GM21717 (cell line): ENCODE results near the gene TESK1.
A peak's percentile ranks its signal among the peaks of the same experiment; 100 is the strongest.
"Not testable (repeated sequence)": the region's sequence is repeated elsewhere in the genome, so short reads cannot be mapped to it uniquely, and the experiment has no call there.

Experiments used
- ATAC-seq: cut with Tn5 transposase; IDR thresholded peaks from one replicate; pipeline ENCODE4 v1.9.1; 2021; ENCODE audit warnings: mild to moderate bottlenecking, moderate library complexity; ENCODE audit not compliant: unreplicated experiment

The TESK1 gene

DNA sequence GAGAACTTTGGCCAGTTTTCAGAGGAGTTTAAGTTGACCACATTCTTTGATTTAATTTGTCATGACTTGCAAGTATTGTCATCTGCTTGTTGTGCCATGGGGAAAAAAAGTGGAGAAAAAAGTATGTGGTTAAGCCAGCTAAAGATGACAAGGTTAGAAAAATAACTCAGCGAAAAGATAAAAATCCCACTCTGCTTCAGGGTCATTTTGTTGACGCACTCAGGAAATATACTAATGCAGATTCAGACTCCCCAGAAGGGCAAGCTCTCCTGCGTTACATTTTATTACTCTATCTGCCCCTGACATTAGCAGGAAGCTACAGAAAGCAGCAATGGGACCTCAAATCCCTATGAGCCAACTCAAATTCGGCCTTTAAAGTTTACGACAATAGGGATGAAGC lies 27.6 kb upstream of the TESK1 start:
- no peak for ATAC-seq

DNA sequence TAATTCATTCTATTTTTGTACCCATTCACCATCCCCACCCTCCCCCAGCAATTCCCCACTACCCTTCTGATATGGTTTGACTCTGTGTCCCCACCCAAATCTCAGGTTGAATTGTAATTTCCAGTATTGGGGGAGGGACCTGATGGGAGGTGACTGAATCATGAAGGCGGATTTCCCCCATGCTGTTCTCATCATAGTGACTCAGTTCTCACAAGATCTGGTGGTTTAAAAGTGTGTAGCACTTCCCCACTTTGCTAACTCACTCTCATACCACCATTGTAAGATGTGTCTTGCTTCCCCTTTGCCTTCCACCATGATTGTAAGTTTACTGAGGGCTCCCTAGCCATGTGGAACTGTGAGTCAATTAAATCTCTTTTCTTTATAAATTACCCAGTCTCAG lies 25.9 kb upstream of the TESK1 start:
- ATAC-seq: no peak

DNA sequence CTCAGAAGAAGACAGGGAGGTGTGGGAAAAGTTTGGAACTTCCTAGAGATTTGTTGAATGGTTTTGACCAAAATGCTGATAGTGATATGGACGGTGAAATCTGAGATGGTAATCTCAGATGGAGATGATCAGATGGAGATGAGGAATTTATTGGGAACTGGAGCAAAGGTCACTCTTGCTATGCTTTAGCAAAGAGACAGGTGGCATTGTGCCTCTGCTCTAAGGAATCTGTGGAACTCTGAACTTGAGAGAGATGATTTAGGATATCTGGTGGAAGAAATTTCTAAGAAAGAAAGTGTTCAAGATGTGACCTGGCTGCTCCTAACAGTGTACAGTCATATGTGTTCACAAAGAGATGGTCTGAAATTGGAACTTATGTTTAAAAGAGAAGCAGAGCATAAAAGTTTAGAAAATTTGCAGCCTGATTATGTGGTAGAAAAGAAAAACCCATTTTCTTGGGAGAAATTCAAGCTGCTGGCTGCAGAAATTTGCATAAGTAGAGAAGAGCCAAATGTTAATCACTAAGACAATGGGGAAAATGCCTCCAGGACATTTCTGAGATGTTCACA lies 25.3 kb upstream of the TESK1 start:
- not testable (repeated sequence) for ATAC-seq

DNA sequence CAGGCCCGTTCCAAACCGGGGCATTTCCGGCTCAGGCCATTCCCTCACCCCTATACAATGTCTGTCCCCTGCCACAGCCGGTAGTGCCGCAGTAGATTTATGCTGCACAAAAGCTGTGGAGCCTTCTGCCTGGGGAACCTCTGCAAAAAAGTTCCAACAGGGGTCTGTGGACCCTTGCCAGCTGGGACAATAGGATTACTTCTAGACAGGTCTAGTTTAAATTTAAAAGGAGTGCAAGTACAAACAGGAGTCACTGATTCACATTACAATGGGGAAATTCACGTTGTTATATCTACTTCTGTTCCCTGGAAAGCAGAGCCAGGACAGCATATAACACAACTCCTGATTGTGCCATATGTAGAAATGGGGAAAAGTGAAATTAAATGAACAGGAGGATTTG lies 21.5 kb upstream of the TESK1 start:
- not testable (repeated sequence) for ATAC-seq

DNA sequence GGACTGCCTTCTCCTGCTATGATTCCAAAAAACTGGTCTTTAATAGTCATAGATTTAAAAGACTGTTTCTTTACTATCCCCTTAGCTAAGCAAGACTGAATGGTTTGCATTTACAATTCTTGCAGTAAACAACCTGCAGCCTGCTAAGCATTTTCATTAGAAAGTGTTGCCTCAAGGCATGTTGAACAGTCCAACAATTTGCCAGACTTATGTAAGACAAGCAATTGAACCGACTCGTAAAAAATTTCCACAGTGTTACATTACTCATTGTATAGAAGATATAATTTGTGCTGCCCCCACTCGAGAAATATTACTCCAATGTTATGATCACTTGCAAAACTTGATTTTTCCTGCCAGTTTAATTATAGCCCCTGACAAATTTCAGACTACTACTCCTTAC lies 20.4 kb upstream of the TESK1 start:
- not testable (repeated sequence) for ATAC-seq

DNA sequence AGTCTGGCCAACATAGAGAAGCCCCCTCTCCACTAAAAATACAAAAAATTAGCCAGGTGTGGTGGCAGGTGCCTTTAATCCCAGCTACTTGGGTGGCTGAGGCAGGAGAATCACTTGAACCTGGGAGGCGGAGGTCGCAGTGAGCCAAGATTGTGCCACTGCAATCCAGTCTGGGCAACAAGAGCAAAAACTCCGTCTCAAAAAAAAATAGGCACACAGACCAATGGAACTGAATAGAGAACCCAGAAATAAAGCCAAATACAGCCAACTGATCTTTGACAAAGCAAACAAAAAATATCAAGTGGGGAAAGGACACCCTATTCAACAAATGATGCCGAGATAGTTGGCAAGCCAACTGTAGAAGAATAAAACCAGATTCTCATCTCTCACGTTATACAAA lies 16.6 kb upstream of the TESK1 start:
- not testable (repeated sequence) for ATAC-seq

DNA sequence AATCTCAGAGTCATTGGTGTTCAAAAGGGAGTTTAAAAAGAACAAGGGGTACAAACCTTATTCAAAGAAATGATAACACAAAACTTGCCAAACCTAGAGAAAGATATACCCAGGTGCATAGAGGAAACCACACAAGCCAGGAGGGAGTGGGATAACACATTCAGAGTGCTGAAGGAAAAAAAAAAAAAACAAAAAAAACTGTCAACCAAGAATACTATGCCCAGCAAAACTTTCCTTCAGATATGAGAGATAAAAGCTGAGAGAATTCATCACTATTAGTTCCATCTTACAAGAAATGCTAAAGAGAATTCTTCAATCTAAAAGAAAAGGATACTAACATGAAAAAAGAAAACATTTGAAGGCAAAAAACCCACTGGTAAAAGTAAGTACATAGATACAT lies 11.5 kb upstream of the TESK1 start:
- ATAC-seq: no peak

DNA sequence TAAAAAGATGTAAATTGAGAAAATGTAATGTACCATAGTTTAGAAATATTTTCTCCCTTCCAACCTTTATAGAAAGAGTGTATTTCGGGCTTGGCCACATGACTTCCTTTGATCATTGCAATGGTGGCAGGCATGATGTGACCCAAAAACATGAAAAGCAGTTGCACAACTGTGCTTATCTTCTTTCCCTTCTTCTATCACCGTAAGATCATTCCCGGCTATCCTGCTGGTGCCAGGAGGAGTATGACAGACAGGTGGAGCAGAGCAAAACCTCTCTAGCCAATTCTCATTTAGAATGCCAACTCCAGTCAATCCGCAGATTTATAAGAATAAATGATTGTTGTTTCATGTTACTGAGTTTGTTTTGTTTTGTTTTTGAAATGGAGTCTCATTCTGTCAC lies 10.6 kb upstream of the TESK1 start:
- no peak for ATAC-seq

DNA sequence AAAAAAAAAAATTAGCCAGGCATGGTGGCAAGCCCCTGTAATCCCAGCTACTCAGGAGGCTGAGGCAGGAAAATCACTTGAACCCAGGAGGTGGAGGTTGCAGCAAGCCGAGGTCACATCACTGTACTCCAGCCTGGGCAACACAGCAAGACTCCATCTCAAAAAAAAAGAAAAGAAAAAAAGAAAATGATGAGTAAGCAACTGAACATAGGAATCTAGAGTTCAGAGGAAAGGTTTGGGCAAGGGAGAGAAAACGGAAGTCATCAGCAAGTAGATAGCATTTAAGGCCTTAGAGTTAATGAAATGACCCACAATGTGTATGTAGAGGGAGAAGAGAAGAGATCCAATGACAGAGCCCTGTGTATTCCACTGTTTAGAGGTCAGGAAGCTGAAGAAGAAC lies 8.2 kb upstream of the TESK1 start:
- not testable (repeated sequence) for ATAC-seq

DNA sequence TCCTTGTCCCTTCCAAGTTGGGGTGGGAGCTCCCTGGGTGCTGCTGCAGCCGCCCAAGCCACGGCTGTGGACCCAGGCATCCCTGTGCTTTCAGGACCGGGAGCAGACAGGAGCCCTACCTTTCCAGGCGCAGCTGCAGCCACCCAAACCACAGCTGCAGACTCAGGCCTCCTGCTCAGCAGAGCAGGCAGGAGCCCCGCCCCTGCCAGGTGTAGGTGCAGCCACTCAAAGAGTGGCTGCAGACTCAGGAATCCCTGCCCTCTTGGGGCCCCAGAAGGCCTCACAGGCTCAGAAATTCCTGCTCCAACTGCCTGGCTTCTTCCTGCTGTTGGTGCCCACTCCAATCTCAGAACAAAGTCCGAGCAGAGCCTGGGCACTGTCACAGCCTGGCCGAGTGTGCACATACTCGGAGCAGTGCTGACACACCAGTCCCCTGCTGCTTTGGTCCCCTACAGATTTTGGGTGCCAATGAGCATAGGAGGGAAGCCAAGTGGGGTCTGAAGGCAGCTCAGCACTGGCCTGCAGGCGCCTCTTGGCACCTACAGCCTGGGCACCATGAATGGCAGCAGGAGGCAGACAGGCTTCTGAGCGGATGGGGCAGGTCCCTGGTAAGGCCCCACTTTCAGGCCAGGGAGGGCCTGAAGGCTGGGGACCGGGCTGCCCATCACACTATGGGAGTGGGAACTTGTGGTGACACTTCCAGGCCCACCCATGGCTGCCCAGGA lies 6.0 kb upstream of the TESK1 start:
- ATAC-seq: no peak

DNA sequence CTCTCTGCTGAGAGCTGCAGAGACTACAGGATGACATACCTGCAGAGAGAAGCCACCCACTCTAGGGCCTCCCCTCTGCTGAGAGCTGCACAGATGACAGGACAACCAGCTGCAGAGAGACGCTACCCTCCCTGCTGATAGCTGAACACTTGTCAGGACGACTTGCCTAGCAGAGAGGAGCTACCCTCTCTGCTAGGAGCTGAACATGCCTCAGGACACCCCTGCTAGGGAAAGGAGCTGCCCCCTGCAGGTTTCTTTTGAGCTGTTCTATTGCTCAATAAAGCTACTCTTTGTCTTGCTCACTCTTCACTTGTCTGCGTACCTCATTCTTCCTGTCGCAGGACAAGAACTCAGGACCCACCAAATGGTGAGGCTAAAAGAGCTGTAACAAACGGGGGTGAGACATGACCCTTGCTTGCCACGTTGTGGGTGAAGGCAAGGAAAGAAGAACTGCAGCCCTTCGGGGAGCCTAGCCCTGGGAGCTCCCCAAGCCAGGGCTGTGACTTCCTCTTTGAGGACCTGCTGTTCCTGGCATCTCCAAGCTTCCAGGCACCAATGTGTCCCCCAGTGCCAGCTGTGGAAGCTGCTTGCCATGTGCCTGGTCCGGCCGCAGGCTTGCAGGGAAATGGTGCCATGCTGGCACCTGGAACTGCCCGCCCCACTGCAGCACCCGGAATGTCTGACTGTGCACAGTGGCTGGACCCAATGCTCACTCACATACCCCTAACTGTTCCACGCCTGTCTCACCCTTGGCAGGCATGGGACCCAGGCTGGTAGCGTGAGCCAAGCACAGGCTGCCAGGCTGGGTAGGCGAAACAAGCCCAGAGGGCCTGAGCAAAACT lies 5.1 kb upstream of the TESK1 start:
- ATAC-seq: no peak

DNA sequence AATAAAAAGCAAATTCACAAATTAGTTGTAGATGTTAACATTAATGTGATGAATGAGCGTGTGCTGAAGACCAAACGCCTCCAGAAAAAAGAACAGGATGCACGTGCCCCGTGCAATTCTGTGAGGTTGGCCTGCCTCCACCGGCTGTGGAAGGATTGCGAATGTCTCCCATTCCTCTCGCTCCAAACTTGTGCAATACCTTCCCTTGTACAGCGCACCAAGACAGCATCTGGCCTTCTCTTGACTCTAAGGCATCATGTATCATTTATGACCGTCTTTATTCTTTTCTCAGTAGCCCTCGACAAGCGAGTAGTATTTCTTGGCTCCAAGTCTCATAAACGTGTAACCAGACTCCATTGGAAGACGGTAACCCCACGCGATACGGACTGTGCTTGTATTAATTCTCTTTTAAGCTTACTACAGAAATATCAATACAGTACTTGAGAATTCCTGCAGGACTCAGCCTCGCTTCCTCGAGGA lies 1.5 kb upstream of the TESK1 start:
- no peak for ATAC-seq

DNA sequence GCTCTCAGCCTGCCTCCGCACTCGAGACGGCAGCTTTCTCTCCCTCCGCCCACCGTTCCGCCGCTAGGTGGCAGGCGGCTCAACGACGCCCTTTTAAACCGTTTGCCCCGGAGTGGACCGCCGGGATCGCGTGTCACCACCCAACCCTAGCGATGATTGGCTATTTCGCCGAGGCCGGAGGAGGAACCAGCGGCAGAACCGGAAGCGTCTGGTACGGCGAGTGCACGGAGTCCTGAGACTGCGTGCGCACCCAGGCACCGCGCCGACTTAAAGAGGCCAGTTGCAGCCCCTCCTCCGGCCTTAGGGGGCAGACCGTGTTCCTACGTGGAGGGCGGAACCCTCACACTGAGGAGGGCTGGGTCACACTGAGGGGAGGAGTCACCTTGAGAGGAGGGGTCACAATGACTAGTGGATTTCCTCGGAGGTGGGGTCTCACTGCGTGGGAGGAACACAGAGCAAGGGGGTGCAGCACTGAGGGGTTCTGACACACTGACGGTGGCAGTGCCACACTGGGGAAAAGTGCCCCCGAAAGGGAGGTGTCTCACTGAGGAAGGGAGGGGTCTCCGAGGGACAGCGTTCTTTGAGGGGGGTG lies 980 bp upstream of the TESK1 start:
- peak; percentile 82 for ATAC-seq

DNA sequence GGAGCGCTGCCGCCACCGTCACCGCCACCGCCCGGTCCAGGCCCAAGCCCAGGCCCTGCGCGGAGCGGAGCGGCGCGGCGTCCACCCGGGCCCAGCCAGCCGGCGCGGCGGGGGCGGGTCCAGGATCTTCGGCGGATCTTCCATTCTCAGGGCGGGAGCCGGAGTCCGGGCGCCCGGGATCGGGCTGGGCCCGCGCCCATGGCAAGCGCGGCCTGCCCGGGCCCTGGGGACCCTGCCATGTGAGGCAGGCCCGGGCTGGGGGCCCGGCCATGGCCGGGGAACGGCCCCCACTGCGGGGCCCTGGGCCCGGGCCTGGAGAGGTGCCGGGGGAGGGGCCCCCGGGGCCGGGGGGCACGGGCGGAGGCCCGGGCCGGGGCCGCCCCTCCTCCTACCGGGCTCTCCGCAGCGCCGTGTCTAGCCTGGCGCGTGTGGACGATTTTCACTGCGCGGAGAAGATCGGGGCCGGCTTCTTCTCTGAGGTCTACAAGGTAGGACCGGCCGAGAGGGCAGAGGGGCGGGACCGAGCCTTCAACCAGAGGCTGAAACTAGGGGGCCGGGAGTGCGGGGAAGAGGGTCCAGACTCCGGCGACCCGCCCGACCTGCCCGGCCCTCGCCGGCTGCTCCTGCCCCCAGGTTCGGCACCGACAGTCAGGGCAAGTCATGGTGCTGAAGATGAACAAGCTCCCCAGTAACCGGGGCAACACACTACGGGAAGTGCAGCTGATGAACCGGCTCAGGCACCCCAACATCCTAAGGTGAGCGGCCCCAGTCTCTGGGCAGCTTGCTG lies 482 bp downstream of the TESK1 start:
- peak; percentile 10 for ATAC-seq

DNA sequence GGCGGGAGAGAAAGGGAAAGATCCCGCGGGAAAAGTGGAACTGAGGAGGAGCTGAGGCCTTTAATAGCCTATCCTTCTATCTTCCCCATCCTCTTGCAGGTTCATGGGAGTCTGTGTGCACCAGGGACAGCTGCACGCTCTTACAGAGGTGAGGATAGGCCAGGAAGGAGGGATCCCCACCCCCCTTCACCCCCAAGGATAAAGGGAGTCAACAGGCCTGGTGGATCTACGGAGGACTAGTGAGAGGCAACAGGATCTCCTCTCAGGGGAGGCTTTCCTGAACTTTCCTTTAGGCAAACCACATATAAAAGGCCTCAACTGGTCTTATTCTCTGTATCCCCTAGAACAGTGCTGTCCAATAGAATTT lies 1.1 kb downstream of the TESK1 start:
- ATAC-seq: no peak

DNA sequence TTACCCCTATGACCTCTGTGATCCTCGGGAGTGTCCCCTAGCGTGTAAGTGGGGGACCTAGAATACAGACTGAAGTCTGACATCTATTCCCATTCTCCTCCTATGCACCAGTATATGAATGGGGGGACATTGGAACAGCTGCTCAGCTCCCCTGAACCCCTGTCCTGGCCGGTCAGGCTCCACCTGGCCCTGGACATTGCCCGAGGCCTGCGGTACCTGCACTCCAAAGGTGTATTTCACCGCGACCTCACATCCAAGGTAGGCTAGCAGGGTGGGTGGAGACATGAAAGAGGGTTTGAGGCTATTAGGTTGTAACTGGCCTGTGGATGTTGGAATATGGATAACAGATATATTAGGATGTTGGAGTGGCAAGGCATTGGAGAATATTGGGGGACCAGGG lies 1.7 kb downstream of the TESK1 start:
- ATAC-seq: no peak

DNA sequence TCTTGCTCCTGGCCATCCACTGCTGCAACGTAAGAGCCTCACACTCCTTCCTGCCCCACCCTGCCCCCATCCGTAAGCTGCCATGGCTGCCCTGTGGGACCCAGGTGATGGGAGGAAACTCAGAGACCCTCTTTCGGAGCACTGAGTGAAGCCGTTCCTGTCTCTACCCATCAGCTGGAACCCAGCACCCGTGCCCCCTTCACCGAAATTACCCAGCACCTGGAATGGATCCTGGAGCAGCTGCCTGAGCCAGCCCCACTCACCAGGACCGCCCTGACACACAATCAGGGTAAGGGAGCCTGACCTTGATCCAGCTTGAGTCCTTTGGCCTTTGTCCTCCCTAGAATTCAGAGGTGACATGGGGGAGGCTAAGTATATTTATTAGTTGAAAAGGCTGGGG lies 3.2 kb downstream of the TESK1 start:
- ATAC-seq: no peak

DNA sequence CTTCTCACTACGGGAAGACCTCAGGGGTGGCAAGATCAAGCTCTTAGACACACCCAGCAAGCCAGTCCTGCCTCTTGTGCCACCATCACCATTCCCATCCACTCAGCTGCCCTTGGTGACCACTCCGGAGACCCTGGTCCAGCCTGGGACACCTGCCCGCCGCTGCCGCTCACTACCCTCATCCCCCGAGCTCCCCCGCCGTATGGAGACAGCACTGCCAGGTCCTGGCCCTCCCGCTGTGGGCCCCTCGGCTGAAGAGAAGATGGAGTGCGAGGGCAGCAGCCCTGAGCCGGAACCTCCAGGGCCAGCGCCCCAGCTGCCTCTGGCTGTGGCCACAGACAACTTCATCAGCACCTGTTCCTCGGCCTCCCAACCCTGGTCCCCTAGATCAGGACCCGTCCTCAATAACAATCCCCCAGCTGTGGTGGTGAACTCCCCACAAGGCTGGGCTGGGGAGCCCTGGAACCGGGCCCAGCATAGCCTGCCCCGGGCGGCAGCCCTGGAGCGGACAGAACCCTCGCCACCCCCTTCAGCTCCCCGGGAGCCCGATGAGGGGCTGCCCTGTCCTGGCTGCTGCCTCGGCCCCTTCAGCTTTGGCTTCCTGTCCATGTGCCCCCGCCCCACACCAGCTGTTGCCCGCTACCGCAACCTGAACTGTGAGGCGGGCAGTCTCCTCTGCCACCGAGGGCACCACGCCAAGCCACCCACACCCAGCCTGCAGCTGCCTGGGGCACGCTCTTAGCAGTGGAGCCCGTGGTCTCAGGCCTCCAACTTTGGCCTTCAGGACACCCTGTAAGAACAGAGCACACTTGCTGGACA lies 4.1 kb downstream of the TESK1 start:
- ATAC-seq: no peak

DNA sequence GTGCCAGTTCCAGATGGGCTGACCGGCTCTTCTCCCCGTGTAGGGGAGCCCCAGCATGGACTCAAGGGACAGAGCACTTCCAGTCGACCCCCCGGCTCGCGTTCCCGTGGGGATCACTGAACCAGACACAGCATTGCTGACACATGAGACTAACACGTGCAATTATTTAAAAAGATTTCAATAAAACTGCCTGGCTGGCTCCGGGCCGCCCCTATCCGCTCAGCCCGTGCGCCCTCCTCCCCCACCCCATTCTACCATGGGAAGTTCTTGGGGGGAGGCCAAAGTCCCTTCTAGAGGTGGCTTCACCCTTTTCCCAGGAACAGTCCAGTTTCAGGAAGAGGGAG lies 4.7 kb downstream of the TESK1 start:
- no peak for ATAC-seq

DNA sequence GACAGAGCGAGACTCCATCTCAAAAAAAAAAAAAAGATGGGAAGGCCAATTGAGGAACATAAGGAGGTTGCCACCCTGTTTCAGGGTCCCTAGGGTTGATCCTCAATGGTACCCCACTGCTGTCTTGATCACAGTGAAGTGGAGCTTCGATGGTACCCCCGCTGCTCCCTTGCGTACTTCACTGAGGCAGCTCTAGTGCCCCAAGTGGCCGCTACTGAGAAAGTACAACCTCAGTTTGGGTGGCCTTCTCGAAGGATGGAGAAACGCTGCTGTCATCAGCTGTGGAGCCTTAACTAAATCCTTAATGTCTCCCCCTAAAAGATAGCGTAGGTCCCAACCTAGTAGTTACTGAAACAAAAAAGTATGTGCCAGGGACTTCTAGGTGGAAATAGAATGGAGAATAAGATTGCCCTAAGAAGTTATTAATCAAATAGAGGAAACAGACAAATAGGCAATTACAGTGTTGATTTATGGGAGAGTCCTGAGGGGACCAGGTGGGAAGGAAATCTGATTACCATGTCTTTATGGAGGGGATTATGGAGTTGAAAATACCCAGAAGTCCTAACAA lies 6.3 kb downstream of the TESK1 start:
- no peak for ATAC-seq
